ENCODE data around the gene KRTAP5-5. TPM values are rescaled to one million over a fixed set of nuclear protein-coding genes. Genes with fewer than 3 reads are reported as not detected.
A peak's percentile ranks its signal among the peaks of the same experiment; 100 is the strongest.
"Not testable (repeated sequence)": the region's sequence is repeated elsewhere in the genome, so short reads cannot be mapped to it uniquely, and the experiment has no call there.

KRTAP5-5 gene
- total and polyA plus RNA-seq, 5 experiments from 2014 or later: not detected

DNA sequence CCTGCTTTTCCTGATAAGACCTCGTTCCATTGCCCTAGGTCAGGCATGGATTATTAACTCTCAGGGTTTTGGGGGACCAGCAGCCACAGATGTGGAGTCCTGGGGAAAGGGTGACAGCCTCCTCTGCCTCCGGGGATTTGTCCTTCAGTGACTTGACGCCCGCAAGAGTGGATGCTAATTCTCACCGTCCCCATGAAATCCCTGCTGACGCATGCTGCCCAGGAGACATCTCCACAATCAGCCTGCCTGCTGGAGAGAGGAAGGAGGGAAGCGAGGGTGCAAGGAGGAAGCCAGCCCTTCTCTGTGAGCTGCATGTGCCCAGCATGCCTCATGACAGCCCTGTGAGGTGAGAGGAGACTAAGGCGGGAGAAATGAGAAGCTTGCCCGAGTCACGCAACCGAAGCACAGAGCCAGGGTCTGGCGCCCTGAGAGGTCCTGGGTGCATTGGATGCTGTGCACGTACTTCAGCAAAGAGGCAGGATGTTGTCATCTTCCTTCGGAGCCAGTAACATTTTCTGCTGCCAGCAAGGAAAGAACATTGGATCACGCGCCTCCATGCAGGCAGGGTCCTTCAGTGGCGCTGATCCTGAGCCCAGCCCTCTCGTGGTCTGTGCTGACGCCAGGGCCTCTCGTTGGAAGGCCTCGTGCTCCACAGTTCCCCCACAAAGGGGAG lies 40.1 kb downstream of the KRTAP5-5 start:
- H3K4me1 Mint-ChIP-seq: peaks cover 5 to 22% (median 10%) of the 10 kb centered on the region in 4 donors
- POLR2A ChIA-PET: interaction anchor here (1.2 kb wide), 1 partner anchor 10 kb away, joined by 3 read pairs; no protein-coding TSS in a partner anchor
- no peak overlapping the region for H3K27ac Mint-ChIP-seq
- H3K27me3 Mint-ChIP-seq: peaks cover 8 to 46% (median 20%) of the 10 kb centered on the region in 5 donors
- H3K4me3 Mint-ChIP-seq: peak overlapping the region in 2 of 10 donors; percentile 14 to 76
- no peaks in the 10 kb centered on the region for H3K36me3 Mint-ChIP-seq
- no peaks in the 10 kb centered on the region for H3K9me3 Mint-ChIP-seq
- no peak for DNase-seq
- ATAC-seq: no peak

DNA sequence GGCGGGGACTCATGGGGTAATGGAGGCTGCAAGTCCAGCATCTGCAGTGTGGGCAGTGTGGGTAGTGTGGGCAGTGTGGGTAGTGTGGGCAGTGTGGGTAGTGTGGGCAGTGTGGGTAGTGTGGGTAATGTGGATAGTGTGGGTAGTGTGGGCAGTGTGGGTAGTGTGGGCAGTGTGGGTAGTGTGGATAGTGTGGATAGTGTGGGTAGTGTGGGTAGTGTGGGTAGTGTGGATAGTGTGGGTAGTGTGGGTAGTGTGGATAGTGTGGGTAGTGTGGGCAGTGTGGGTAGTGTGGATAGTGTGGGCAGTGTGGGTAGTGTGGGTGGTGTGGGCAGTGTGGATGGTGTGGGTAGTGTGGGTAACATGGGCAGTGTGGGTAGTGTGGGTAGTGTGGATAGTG lies 40.9 kb downstream of the KRTAP5-5 start:
- Mint-ChIP-seq H3K27me3 (peaks cover 12 to 47% (median 26%) of the 10 kb centered on the region in 5 donors), H3K4me1 (peaks cover 5 to 22% (median 10%) of the 10 kb centered on the region in 4 donors)
- H3K36me3 Mint-ChIP-seq, H3K4me3 Mint-ChIP-seq, H3K27ac Mint-ChIP-seq, ATAC-seq, H3K9me3 Mint-ChIP-seq, DNase-seq, POLR2A ChIA-PET: not testable (repeated sequence)

DNA sequence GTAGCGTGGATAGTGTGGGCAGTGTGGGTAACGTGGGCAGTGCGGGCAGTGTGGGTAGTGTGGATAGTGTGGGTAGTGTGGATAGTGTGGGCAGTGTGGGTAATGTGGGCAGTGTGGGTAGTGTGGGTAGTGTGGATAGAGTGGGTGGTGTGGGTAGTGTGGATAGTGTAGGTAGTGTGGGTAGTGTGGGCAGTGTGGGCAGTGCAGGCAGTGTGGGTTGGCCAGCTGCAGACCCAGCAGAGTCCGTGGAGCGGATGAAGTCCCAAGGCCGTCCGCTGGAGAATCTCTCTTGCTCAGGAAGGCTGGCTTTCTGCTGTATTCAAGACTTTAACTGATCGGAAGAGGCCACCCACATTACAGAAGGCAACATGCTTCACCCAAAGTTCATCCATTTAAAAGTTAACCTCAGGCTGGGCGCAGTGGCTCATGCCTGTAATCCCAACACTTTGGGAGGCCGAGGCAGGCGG lies 41.4 kb downstream of the KRTAP5-5 start:
- Mint-ChIP-seq H3K9me3 (no peaks in the 10 kb centered on the region), H3K4me1 (peaks cover 5 to 22% (median 10%) of the 10 kb centered on the region in 4 donors), H3K4me3 (no peak overlapping the region), H3K27me3 (peaks cover 12 to 51% (median 31%) of the 10 kb centered on the region in 5 donors), H3K36me3 (no peaks in the 10 kb centered on the region), H3K27ac (no peak overlapping the region)
- ATAC-seq (no peak), DNase-seq (no peak)
- POLR2A ChIA-PET: no interaction called here

DNA sequence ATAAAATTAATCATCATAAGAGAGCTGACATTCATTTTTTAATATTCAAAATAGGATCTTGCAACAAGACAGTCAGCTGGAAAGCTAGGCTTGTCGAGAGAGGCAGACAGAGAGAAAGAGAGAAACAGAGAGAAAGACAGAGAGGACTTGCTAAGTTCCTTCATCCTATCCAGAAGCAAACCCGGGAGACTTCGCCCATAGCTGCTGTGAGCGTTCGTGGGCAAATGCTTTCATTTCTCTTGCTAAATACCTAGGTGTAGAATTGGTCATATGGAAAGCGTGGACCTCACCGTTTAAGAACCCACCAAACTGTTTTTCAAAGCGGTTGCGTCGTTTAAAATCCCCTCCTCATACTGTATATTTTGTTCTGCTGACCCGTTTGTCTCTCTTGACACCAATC lies 42.1 kb downstream of the KRTAP5-5 start:
- DNase-seq (no peak), ATAC-seq (no peak)
- Mint-ChIP-seq H3K4me3 (no peak overlapping the region), H3K27ac (no peak overlapping the region), H3K27me3 (peaks cover 12 to 57% (median 34%) of the 10 kb centered on the region in 5 donors), H3K9me3 (no peaks in the 10 kb centered on the region), H3K36me3 (no peaks in the 10 kb centered on the region), H3K4me1 (peaks cover 5 to 22% (median 10%) of the 10 kb centered on the region in 4 donors)
- POLR2A ChIA-PET: no interaction called here

DNA sequence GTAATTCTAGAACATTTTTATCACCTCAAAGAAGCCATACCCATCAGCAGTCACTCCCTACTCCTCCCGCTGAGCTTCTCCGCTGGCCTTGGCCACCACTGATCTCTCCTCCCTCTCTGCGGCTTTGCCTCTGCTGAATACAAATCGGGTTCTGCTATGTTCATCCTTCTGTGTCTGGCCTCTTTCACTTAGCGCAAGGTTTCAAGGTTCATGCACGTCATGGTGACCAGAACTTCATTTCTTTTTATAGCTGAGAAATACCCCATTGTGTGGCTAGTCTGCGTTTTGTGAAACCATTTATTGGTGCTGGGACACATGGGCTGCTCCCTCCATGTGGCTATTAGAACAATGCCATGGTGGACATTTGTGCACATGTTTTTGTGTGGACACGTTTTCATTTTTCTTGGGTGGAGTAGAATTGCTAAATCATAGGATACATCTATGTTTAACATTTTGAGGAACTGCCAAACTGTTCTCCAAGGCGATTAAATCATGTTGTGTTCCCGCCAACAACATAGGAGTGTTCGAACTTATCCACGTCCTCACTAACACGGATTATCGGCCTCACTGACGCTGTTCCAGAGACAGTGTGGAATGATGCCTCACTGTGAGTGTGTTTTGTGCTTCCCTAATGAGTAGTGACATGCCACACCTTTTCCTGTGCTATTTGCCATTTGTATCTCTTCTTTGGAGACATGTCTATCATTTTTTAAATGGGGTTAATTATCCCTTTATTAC lies 43.2 kb downstream of the KRTAP5-5 start:
- POLR2A ChIA-PET: no interaction called here
- no peak for DNase-seq

DNA sequence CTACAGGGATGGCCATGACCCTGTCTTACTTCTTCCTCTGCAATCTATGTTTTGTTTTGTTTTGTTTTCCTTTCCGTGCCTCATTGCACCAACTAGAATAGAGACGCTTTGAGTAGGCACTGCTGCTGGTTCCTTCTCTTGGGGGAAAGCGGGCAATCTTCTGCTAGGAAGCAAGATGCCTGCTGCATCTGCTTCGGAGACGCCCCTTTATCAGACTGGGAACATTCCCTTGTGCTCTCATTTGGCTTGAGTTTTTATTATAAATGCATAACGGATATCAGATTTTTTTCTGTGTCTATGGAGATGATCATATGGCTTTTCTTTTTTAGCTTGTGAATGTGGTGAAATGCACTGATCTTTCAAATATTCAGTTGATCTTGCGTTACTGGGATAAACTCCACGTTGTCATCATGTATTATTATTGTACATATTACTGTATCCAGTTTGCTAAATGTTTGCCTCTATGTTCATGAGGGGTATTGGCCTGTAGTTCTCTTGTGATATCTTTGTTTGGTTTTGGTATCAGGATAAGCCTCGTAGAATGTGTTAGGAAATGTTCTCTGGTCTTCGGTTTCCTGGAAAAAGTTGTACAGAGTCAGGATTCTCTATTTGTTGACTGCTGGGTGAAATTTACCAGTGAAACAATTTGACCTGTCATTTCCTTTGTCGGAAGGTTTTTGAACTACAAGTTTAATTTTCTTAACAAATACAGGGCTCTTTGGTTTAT lies 44.0 kb downstream of the KRTAP5-5 start:
- ATAC-seq (no peak), DNase-seq (no peak)
- Mint-ChIP-seq H3K27ac (no peak overlapping the region), H3K4me1 (peaks cover 2 to 13% (median 7%) of the 10 kb centered on the region in 4 donors), H3K9me3 (no peaks in the 10 kb centered on the region), H3K27me3 (peaks cover 12 to 64% (median 35%) of the 10 kb centered on the region in 5 donors), H3K36me3 (no peaks in the 10 kb centered on the region), H3K4me3 (no peak overlapping the region)
- POLR2A ChIA-PET: no interaction called here

More for the DNA sequence above, 43.2 kb downstream of the KRTAP5-5 start:
- Mint-ChIP-seq H3K4me1 (peaks cover 5 to 21% (median 10%) of the 10 kb centered on the region in 4 donors), H3K4me3 (no peak overlapping the region), H3K9me3 (no peaks in the 10 kb centered on the region), H3K27me3 (peaks cover 15 to 64% (median 38%) of the 10 kb centered on the region in 5 donors), H3K27ac (no peak overlapping the region), H3K36me3 (no peaks in the 10 kb centered on the region)
- no peak for ATAC-seq

DNA sequence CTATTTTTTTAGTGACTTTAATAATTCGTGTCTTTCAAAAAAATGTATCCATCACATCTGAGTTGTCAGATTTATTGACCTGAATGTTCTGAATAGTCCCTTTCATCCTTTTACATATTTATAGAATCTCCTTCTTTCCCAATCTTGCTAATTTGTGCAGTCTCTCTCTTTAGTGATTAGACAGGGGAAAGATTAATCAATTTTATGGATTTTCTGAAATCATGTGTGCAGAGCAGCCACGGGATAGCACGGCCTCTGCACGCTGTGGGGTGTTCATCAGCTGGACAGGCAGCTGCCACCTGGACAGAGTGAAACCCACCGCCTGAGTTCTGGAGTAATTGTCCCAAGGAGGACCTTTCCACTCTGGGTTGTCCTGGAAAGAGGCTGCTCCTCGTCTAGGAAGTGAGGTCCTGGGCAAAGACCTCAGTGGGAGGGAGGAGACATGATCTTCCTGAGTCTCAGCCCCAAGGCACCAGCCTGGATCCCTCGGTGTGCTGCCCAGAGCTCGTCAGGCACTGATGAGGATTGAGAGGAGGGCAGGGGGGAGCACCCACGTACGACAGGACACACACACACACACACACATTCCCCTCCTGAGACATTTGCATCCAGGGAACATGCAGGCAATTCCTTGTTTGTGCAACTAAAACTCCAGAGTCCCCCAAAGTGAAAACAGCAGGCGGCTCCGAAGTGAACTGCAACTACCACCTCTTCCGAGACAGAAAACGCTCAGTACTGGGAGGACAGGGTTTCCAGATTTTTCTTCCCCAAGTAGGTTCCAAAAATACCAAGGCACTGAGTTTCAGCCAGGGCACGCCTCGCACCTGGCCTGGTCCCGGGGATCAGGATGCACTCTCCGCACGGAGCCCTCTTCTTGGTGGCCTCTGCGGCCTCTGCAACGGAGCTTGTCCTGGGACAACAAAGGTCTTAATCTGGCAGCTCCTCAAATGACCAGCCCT lies 44.9 kb downstream of the KRTAP5-5 start:
- H3K36me3 Mint-ChIP-seq: no peaks in the 10 kb centered on the region
- peaks cover 0 to 5% (median under 1%) of the 10 kb centered on the region in 4 donors for H3K4me1 Mint-ChIP-seq
- no peak overlapping the region for H3K27ac Mint-ChIP-seq
- peaks cover 12 to 59% (median 34%) of the 10 kb centered on the region in 5 donors for H3K27me3 Mint-ChIP-seq
- H3K9me3 Mint-ChIP-seq: no peaks in the 10 kb centered on the region
- POLR2A ChIA-PET: no interaction called here
- H3K4me3 Mint-ChIP-seq: no peak overlapping the region
- DNase-seq (peak in 1 of 10 donors; percentile 42), ATAC-seq (no peak)

DNA sequence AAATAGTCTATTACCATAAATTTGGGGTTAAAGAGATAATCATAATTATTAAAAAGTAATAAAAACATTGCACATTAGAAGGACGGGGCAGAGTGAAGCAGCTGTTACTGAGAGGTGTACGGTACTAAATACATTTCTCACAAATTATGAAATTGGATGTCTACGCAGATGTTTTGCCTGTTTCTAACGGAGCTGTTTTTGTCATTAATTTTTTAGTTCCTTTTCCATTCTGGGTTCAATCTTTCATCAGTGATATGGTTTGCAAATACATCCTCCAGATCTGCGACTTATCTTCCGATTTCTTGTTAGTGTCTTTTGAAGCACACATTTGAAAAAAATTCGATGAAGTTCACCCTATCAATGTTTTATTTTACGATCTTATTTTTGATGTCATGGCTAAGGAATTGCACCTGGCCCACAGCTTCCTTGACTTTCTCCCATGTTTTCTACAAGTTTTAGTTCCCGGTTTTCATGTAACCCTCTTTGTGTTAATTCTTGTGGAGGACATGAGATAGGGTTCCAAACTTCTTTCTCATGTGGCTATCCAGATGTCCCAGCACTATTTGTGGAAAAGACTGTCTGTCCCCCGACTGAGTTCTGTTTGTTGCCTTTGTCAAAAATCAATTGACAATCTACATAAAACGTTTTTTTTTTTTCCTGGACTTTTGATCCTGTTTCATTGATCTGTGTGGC lies 46.1 kb downstream of the KRTAP5-5 start:
- no peaks in the 10 kb centered on the region for H3K4me1 Mint-ChIP-seq
- H3K27ac Mint-ChIP-seq: no peak overlapping the region
- peaks cover 12 to 53% (median 32%) of the 10 kb centered on the region in 5 donors for H3K27me3 Mint-ChIP-seq
- POLR2A ChIA-PET: interaction anchor here (0.7 kb wide), 2 partner anchors 176 to 481 kb away, joined by 3 read pairs; no protein-coding TSS in a partner anchor
- no peaks in the 10 kb centered on the region for H3K36me3 Mint-ChIP-seq
- H3K9me3 Mint-ChIP-seq: no peaks in the 10 kb centered on the region
- DNase-seq (no peak), ATAC-seq (no peak)
- no peak overlapping the region for H3K4me3 Mint-ChIP-seq

DNA sequence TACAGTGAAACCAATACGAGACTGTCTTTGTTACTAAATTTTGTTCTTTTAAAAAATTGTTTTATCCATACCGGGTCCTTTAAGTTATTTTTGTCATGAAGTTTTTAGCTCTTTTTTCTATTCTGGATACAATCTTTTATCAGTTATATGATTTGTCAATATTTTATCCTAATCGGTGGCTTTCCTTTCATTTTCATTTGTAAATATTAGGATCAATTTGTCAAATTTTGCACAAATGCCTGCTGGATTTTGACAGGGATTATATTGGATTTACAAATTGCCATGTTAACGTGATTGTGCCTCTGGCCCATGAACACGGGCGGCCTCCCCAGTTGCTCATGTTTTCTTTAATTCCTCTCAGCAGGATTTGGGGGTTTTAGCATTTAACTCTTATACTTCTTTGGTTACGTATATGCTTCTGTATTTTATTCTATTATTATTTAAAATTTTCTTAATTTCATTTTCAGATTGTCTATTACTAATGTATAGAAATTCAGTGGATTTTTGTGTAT lies 46.7 kb downstream of the KRTAP5-5 start:
- Mint-ChIP-seq H3K4me3 (no peak overlapping the region), H3K27ac (no peak overlapping the region), H3K36me3 (no peaks in the 10 kb centered on the region), H3K4me1 (no peaks in the 10 kb centered on the region), H3K9me3 (no peaks in the 10 kb centered on the region), H3K27me3 (peaks cover 12 to 53% (median 32%) of the 10 kb centered on the region in 5 donors)
- POLR2A ChIA-PET: interaction anchor here (0.7 kb wide), 2 partner anchors 175 to 480 kb away, joined by 3 read pairs; no protein-coding TSS in a partner anchor
- DNase-seq (no peak), ATAC-seq (no peak)

DNA sequence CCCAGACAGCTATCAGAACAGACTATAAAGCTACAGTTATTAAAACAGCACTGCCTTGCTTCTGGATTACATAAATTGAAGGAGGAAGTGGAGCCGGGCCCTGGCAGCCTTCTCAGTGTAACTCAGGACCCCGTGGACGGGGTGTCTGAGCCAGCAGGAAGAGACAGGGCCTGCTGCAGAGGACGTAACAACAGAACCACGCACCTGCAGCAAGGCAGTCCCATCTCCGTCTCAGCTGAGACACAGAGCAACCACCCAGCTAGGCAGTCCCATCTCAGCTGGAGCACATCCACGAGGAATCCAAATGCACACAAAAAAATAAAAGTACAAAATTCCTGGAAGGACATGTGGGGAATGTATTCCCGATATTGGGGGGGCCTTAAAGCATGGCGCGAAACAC lies 50.3 kb downstream of the KRTAP5-5 start:
- peaks cover 11 to 38% (median 28%) of the 10 kb centered on the region in 5 donors for H3K27me3 Mint-ChIP-seq
- ATAC-seq (no peak), DNase-seq (no peak)
- no peak overlapping the region for H3K4me3 Mint-ChIP-seq
- H3K4me1 Mint-ChIP-seq: peaks cover 0 to 2% (median 0%) of the 10 kb centered on the region in 4 donors
- H3K27ac Mint-ChIP-seq: no peak overlapping the region
- H3K36me3 Mint-ChIP-seq: no peaks in the 10 kb centered on the region
- H3K9me3 Mint-ChIP-seq: no peaks in the 10 kb centered on the region
- POLR2A ChIA-PET: interaction anchor here (1.1 kb wide), 1 partner anchor 21 kb away, joined by 3 read pairs; no protein-coding TSS in a partner anchor

All from naive thymus-derived CD8-positive, alpha-beta T cell (primary cell).